ENCODE measurements around the gene HLA-DPB1.
A peak's percentile ranks its signal among the peaks of the same experiment; 100 is the strongest.
"Not testable (repeated sequence)": the region's sequence is repeated elsewhere in the genome, so short reads cannot be mapped to it uniquely, and the experiment has no call there.

HLA-DPB1 gene

DNA sequence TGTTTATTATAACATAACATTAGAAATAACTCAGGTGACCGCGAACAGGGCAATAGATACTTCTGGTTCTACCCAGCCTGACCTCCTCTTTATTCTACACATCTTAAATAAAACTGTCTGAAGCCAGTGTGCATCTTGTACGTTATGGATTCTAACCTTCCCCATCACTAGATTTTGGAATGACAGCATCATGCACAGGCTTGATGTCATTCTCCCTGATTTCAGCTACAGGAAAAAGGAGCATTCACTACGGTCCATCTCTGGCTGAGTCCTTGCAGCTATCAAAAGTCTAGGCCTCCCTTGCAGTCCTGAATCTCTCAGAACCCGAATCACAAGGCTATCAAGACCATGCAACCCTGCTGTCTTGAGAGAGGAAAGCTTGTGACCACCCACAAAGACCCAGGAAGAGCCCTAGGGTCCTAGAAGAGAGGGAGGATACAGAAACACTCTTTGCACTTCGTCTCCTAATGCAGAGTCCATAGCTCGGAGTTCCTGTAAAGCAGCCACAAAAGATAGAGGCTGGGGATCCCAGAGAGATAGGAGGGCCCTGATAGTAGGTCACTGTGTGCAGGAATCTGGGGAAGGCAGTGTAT is 3.2 kb upstream of the HLA-DPB1 start:
- DNase-seq = no peak

DNA sequence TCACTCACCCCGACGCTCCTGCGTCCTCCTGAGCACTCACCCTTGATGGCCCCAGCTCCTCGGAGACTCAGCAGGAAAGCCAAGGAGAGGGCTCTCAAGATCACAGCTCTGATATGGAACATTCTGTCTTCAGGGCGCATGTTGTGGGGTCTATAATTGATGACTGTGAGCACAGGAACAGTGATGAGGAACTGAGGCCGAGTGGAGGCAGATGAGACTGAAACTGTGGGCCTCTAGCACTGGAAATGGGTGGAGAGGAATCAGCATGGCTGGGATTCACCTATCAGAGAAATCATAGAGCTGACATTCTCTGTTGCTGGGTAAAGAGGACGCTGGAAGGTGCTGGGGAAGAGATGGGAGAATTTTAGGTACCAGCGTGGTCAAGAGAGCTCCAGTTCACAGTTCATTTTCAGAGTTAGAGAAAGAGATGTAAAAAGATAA is 2.3 kb upstream of the HLA-DPB1 start, which contains the start of gene HLA-DPA1:
HLA-DPA1 (minus strand) TSS at position 219 of the 441 bp plus-strand sequence.
- DNase-seq = no peak

DNA sequence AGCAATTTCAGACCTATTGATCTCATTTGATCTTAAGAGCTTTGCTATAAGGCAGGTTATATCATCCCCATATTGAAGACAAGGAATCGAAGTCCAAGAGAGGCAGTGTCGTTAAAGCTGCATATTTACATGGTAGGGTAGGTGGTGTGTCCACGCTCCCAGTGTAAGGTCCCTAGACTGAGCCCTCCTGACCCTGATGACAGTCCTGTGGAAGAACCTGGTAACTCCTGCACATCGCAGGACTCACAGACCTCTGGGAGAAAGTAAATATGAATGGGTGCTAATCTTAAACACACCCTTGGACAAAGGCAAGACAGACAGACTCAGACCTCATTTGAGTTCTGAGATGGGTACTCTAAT is 602 bp upstream of the HLA-DPB1 start:
- no peak for DNase-seq

DNA sequence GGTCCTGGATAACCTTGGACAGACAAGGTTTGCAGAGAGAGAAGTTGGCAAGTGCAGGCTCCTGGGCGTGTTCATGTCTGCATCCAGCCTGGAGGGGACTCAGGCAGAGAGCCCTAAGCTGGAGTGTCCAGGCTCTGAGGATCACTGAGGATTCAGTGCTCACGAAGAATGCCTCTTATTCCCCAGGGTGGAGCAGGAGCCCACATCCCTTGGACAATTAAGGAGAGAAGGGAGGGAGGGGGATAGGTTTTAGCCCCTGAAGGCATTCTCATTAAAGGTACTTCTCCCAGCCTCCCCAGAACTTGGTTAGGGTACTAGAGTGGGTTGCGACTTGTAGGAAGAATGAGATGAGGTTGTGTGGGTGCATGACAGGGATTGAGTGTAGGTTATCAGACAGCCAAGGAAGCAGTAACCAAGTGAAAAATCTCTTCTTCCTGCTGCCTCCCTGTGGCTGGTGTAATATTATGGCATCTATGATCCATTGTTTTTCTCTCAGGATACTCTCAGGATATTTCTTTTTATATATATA is 680 bp downstream of the HLA-DPB1 start:
- no peak for DNase-seq

DNA sequence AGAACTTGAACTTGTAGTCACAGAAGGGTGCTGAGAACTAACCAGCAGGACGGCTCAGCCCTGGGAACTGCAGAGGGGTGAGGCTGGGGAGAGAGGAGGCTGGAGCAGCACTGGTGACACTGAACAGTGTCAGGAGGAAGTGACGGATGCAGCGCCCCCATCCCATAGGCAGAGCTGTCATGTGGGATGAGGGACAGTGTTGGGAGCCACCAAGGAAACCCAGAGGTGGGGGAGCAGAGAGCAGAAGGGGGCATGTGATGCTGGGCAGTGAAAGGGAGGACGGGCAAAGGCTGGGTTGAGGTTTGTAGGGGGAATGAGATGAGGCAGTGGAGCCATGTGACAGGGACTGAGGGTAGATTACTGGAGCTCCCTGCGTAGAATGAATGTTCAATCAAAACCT is 2.1 kb downstream of the HLA-DPB1 start:
- no peak for DNase-seq

DNA sequence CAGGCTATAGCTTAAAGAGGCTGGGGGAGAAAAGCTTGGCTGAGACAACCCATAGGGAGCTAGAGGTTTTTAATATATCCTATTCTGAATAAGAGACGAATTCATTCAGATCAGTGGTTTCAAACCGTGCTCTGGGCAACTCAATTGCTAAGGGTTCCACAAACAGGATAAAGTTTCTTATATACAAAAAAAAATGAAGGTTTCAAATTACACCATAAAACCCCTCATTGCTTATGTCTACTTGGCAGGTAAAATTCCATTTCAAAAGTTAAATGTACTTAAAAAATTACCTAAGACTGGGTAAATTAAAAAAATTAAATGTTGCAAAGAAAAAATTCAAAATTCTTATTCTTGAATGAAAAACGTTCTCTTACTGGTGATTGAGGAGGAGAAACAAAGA is 2.7 kb downstream of the HLA-DPB1 start:
- DNase-seq = no peak

DNA sequence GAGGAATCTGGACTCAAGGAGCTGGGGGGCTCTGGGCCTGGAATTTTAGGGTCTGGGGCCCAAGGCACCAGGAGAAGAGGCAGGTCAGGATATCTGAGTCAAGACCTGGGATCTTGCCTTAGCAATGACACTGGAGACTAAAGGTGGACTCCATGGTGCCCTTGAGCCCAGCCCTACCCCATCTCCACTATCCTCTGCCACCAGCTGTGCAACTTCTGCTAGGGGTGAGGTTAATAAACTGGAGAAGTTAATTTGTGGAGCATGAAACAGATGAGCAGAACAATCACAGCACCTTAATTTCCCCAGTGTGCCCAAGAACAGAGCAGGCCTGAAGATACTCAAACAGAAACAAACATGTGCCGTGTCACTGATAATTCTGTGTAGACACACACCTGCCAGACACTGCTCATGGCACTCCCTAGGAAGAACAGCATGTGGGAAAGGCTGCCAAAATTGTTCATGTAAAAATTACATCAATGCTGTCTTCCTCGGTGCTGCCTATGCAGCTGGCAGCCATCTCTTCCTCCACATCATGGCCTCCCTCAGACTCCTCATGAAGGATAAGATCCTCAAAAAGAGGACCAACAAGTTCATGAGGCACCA is 3.2 kb downstream of the HLA-DPB1 start:
- no peak for DNase-seq

DNA sequence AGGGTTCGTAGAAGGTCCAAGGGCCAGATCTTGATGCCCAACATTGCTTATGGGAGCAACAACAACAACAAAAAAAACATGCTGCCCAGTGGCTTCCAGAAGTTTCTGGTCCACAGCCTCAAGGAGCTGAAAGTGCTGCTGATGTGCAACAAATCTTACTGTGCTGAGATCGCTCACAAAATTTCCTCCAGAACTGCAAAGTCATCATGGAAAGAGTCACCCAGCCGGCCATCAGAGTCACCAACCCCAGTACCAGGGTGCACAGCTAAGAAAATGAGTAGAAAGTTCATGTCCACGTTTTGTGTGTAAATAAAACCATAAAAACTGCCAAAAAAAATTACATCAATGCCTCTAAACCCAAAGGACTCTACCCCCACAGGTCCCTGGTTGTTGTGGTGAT is 3.8 kb downstream of the HLA-DPB1 start:
- DNase-seq = no peak

DNA sequence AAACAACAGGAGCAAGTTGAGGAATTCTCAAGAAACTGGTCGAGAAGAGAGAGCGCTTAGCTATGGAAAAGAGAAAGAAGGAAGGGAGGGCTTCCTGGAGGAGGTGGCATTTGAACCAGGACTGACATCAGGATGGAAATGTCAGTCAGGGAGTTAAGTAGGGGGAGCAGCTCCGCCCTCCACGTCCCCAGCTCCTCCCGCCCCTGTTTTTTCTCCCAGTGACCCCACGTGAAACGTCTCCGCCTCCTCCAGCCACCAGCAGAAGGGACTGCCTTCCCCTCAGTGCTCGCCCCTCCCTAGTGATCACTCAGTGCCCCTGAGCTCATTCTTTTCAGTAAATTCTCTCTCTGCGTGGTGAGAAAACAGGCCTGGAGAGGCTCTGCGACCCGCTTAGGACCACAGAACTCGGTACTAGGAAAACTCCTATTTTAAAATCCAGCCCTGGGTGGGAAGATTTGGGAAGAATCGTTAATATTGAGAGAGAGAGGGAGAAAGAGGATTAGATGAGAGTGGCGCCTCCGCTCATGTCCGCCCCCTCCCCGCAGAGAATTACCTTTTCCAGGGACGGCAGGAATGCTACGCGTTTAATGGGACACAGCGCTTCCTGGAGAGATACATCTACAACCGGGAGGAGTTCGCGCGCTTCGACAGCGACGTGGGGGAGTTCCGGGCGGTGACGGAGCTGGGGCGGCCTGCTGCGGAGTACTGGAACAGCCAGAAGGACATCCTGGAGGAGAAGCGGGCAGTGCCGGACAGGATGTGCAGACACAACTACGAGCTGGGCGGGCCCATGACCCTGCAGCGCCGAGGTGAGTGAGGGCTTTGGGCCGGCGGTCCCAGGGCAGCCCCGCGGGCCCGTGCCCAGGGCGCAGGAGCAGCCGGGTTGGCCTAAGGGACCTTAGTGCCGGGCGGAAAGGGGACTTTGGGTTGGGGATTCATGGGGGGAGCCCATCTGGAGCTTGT is 4.6 kb downstream of the HLA-DPB1 start:
- DNase-seq = no peak

DNA sequence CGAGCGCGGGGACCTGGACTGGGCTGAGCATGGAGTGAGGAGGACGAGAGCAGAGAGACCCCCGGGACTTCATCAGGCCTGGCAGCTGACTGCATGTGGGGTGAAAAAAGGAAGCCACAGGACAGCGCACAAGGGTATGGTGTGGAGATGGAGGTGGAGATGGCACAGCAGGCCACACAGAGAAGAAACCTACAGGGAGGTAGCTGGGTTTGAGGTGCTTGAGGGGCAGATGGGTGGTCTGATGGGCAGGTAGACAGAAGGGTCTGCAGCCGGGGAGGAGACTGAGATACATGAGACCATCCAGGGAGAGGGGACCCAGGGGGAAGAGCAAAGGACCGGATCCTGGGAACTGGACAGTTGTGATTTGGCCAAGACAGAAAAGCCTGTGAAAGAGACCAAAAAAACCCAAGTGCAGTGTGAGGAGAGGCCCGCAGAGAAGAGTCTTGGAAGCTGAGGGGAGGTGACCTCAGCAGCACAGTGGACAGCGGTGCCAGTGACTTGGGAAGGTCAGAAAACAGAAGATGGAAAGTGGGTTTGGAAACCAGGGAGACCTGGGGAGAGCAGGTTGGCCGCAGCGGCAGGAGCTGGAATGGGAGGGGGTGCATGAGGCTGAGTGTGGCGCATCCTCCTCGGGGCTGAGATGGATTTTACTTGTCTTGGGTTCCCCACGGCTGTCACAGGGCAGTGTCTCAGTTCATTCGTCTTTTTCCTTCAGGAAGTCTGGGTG is 5.5 kb downstream of the HLA-DPB1 start:
- no peak for DNase-seq

DNA sequence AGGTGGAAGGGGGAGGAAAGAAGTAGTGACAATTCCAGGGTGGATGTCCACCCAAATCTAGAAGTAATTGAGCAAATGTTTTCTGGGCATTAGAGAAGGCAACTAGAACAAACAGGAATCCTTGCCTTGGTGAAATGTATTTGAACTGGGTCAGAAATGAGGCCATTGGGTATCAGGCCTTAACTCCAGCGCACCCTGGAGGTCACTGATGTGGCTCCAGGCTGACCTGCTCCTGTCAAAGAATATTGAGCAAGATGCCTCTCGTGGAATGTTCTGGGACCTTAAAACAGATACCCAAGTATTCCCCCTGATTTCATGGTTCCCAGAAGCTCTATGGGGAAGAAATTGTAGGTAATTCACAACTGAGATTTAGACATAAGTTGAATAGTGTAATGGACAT is 6.9 kb downstream of the HLA-DPB1 start:
- DNase-seq = peak in 1 of 2 experiments; percentile 20

DNA sequence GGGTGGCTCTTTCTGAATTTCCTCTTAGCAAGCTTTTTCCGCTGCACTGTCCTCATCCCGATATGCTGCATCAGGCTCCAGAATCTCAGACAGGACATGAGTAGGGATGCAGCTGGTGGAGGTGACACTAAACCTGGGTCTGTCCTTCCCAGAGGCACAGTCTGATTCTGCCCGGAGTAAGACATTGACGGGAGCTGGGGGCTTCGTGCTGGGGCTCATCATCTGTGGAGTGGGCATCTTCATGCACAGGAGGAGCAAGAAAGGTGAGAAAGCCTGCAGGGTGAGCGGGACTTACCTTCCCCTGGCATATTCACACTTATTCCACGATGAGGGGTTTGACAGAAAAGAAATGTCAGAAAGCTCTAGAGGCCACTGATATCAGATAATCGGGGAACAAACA is 9.8 kb downstream of the HLA-DPB1 start:
- DNase-seq = no peak

DNA sequence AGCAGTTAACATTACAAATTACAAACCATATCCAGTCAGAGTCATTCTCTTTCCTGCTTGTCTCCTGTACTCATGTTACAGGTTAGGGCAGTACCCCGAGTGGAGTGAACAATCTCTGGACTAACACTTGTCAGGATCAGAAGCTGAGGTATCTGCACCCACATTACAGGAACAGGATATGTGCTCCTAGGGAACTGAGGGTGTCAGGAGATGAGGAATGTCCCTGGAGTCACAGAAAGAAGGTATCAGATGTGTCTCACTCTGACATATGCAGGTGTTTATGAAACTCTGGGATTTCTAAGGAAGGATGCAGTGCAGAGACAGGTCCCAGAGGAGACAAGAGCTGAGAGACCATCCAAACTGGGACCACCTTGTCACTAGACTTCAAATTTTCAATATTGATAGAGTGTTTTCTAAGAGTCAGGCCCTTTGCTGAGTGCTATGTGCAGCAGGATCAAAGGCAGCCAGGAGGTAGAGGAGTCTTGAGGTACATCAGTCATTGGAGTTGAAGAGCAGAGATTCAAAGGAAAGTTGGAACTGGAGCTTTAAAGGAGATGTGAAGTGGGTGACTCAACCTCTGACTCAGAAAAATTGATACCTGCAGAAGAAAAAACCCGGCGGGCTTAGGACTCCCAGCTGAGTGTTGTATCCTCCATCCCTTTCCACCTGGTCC is 12.6 kb downstream of the HLA-DPB1 start:
- DNase-seq = no peak

DNA sequence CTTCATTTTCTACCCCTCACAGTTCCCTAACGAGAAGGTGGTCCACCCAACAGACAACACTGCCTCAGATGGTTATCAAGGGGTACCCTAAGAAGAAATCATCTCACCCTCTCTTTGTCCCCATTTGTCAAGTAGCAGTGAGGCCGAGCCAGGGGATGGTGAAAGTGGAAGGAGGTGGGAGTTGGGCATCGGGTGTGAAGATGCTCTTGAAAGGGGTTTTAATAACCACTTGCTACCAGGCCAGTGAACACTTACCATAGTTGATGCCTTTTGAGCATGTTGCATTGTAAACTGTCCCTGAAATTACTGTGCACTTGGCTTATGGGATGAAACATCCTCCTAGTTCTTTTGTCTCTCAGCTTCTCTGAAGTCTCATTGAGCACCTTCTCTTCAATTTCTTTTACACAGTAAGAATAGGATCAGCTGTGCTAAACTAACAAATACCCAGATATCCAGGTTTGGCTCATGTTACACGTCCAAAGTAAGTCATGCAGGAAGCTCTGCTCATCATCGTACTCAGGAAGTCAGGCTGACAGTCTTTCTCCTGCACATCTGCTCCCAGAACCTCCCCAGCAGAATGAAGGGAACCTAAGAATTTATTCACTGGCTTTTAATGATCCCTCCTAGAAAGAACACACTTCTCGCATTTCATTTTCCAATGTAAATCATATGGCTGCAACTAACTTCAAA is 13.3 kb downstream of the HLA-DPB1 start:
- no peak for DNase-seq

DNA sequence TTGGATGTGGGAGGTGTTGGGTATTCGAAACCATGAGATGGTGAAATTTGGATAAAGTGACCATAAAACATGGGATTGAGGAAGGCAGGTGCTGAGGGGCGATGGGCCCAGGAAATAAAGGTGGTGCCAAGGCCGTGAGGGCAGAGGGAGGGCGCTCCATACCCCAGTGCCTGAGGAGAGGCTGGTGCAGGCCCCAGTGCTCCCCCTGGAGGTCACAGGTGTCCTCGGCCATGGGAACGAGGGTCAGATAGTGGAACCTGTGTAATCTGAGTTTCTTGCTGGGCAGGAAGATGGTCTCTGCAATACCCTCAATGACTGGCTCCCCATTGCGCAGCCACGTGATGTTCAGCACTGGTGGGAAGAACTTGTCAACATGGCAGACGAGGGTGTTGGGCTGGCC is 16.2 kb downstream of the HLA-DPB1 start:
- DNase-seq = no peak

DNA sequence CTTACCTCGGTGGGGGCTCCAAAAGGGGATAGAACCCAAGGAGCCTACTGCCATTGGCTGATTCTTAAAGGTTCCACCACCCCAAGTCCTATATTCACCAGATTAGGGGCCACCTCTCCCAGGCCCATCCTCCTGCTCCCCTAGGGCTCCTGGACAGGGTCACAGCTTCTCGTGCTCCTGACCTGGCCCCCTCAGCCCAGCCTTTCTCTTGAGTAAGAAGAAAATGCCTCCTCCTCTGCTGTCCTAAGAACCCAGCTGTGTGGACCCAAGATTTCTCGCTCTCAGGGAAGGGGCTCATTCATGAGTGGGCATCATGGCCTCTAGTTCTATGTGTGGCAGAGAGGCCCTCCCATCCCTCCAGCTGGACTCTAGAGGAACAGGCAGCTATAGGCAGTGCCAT is 16.6 kb downstream of the HLA-DPB1 start:
- no peak for DNase-seq

DNA sequence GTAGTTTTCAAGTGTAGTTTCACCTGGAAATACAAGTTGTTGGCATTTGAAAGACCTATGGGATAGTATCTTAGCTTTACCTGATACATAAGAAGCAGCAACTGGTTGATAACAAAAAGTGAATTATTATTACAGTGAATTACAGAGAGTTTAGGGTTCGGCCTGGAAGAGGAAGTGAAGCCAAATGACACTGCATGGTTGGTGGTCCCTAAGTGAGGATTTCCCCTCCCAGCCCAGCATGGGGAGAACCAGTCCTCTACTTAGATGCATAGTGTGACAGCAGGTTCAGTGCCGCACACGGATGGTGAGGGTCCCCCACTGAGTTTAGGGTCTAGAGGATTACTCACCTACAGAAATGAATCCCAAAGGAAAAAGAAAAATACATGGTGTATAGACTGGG is 18.1 kb downstream of the HLA-DPB1 start:
- no peak for DNase-seq

DNA sequence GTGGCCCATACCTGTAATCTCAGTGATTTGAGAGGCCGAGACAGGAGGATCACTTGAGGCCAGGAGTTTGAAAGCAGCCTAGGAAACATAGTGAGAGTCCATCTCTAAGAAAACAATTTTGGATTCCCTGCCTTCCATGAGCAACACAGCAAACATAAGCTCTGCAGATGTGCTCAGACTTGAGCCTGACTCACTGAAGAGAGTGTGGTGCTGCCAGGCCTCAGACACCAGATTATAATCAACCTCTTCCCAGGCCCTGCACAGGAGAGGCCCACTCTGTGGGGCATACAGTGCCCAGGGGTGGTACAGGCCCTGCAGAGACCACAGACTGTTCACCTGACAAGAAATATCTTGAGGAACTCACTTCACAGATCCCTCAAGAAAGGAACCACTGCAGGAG is 19.9 kb downstream of the HLA-DPB1 start:
- DNase-seq = no peak

DNA sequence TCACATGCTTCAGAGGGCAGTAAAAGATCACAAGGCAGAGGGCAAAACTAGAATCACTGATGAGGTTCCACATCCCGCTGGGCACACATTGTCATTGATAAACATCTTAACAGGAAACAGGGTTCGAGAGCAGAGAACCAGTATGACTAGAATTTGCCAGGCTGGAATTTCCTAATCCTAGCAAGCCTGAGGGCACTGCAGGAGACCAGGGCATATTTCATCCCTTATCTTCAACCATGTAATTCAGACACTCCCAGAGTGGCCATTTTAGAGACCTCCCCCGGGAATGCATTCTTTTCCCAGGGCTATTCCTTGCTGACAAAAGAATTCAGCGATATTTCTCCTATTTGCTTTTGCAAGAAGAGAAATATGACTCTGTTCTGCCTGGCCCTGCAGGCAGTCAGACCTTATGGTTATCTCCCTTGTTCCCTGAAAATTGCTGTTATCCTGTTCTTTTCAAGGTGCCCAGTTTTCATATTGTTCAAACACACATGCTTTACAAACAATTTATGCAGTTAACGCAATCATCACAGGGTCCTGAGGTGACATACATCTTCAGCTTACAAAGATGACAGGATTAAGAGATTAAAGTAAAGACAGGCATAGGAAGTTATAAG is 25.4 kb downstream of the HLA-DPB1 start:
- not testable (repeated sequence) for DNase-seq

DNA sequence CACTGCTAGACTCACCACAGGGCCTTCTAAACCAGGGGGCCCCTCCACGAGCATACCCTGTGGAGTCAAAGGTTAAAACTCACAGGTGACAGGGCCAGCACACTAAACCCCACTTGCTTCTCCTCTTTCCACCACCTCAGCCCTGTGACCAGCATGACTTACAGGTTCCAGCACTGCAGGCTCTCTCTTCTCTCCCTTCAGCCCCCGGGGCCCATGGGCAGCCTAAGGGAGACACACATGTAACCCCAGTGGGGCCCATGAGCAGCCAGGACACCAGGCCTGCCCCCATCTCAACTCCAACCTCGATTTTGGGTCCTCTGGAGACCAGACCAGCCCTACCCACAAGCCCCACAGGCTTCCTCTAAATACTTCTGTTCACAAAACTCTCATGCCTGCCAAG is 28.0 kb downstream of the HLA-DPB1 start:
- no peak for DNase-seq

DNA sequence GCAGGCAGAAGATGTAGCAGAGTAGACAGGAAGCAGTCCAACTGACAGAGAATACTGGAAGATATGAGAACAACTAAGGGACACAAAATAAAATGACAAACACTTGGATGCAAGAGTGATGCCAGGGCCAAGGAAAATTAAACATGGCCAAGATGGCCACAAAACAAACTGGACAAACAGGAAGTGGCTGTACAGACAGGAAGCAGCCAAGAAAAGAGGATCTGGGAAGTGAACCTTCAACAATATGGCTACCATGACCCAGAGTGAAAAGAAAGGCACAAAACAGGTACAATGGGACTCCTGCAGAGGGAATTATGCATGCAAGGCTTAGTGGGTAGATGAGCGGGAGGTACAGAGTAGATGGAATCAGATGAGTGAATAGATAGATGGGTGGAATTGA is 29.1 kb downstream of the HLA-DPB1 start:
- DNase-seq = no peak
